MM.1S (cell line): ENCODE data around the gene IRS2.

Source experiments
- DNase-seq: peaks from one replicate; pipeline ENCODE4 v3.0.0-alpha.2; 2015
- H2AFZ ChIP-seq: fragments of 300-600 bp; sonication (generic); 2 replicates; pipeline ENCODE4 v1.6.0; 2016; ENCODE audit warnings: antibody characterized with exemption, low read length
- H3F3A ChIP-seq: fragments of 300-600 bp; sonication (generic); 2 replicates; pipeline ENCODE4 v1.6.1; 2016; ENCODE audit warnings: mild to moderate bottlenecking, antibody characterized with exemption, low read length, moderate library complexity, mixed read lengths; ENCODE audit not compliant: insufficient read depth
- H3K27ac ChIP-seq: fragments of 300-600 bp; sonication (generic); 2 replicates; pipeline ENCODE4 v1.5.1; 2016; ENCODE audit warnings: mild to moderate bottlenecking, low read length
- H3K27me3 ChIP-seq: fragments of 300-600 bp; sonication (generic); replicated peaks from 2 replicates; pipeline ENCODE4 v1.6.0; 2016; ENCODE audit warnings: low read length; ENCODE audit not compliant: insufficient read depth
- H3K36me3 ChIP-seq: fragments of 300-600 bp; sonication (generic); replicated peaks from 2 replicates; pipeline ENCODE4 v1.6.1; 2016; ENCODE audit warnings: mild to moderate bottlenecking, low read length, mixed read lengths; ENCODE audit not compliant: insufficient read depth
- H3K4me1 ChIP-seq: fragments of 300-600 bp; sonication (generic); 2 replicates; pipeline ENCODE4 v1.6.1; 2016; ENCODE audit warnings: low read length, mixed read lengths
- H3K4me2 ChIP-seq: fragments of 300-600 bp; sonication (generic); 2 replicates; pipeline ENCODE4 v1.6.0; 2016; ENCODE audit warnings: low read depth, low read length
- H3K4me3 ChIP-seq: fragments of 300-600 bp; sonication (generic); 2 replicates; pipeline ENCODE4 v1.5.1; 2016; ENCODE audit warnings: low read length, mixed read lengths
- H3K79me2 ChIP-seq: fragments of 300-600 bp; sonication (generic); 2 replicates; pipeline ENCODE4 v1.6.1; 2016; ENCODE audit warnings: mixed run types, low read length, mixed read lengths
- H3K9ac ChIP-seq: fragments of 300-600 bp; sonication (generic); 2 replicates; pipeline ENCODE4 v1.6.1; 2016; ENCODE audit warnings: low read length, mixed read lengths
- H3K9me2 ChIP-seq: fragments of 300-600 bp; sonication (generic); replicated peaks from 2 replicates; pipeline ENCODE4 v1.6.1; 2016; ENCODE audit warnings: mild to moderate bottlenecking, low read length, mixed read lengths; ENCODE audit not compliant: insufficient read depth
- H3K9me3 ChIP-seq: fragments of 300-600 bp; sonication (generic); replicated peaks from 2 replicates; pipeline ENCODE4 v1.6.1; 2016; ENCODE audit warnings: mild to moderate bottlenecking, low read length, mixed read lengths; ENCODE audit not compliant: insufficient read depth
- H4K20me1 ChIP-seq: fragments of 300-600 bp; sonication (generic); 2 replicates; pipeline ENCODE4 v1.6.1; 2016; ENCODE audit warnings: mild to moderate bottlenecking, low read length, moderate library complexity, mixed read lengths; ENCODE audit not compliant: insufficient read depth
- CTCF ChIP-seq: fragments of 300-600 bp; sonication (generic); IDR thresholded peaks from 2 replicates; pipeline ENCODE4 v1.5.1; 2016; ENCODE audit warnings: antibody characterized with exemption, low read length, mixed read lengths
- EZH2 ChIP-seq: fragments of 300-600 bp; sonication (generic); optimal IDR thresholded peaks from 2 replicates; pipeline ENCODE3; 2017; ENCODE audit warnings: low read depth, mild to moderate bottlenecking, antibody characterized with exemption, low read length, mixed read lengths
- EZH2phosphoT487 ChIP-seq: fragments of 300-600 bp; sonication (generic); IDR thresholded peaks from 2 replicates; pipeline ENCODE4 v1.6.1; 2018; ENCODE audit warnings: antibody characterized with exemption, low read length

IRS2 gene

DNA sequence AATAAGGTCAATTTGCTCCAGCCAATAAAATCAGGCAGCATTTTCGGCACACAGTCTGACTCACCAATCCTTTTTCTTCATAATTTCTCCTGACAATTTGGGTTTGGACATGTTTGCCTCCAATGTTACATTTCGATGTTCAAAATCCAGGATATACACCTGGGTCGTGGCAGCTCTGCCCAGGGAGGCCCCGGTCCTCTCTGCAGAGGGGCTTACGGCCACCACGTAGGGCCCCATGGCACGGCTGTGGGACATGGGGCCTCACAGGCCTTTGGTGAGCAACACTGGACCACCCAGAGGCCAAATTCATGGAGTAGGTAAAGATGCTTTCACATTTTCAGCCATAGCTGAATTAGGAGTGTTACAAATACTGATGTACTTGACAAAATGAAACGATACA lies 25.4 kb downstream of the IRS2 start:
- Histone ChIP-seq H3K27ac (no peak overlapping the region), H3K9me3 (no peaks in the 10 kb centered on the region), H3K4me1 (no peaks in the 10 kb centered on the region), H3K79me2 (peaks cover 71% of the 10 kb centered on the region), H3K4me2 (no peak overlapping the region), H3K36me3 (no peaks in the 10 kb centered on the region), H3K9me2 (no peaks in the 10 kb centered on the region), H3K27me3 (no peaks in the 10 kb centered on the region), H3K9ac (no peak overlapping the region), H2AFZ (no peak overlapping the region), H4K20me1 (no peaks in the 10 kb centered on the region), H3K4me3 (no peak overlapping the region), H3F3A (no peaks in the 10 kb centered on the region)
- TF ChIP-seq CTCF (no peak), EZH2phosphoT487 (no peak), EZH2 (no peak)
- no peak for DNase-seq

GRCh38 chr13:109760402-109760801 lies 26.0 kb downstream of the IRS2 start:
- H3K9me3 ChIP-seq: no peaks in the 10 kb centered on the region
- no peaks in the 10 kb centered on the region for H3F3A ChIP-seq
- H3K4me1 ChIP-seq: no peaks in the 10 kb centered on the region
- H3K79me2 ChIP-seq: peaks cover 71% of the 10 kb centered on the region
- H3K27ac ChIP-seq: no peak overlapping the region
- DNase-seq: no peak
- H3K4me2 ChIP-seq: no peak overlapping the region
- H3K9me2 ChIP-seq: no peaks in the 10 kb centered on the region
- H3K36me3 ChIP-seq: 0 out of 2 replicates have a peak, but pooled peaks cover 5% of the 10 kb centered on the region
- no peak for TF ChIP-seq EZH2phosphoT487
- TF ChIP-seq CTCF: no peak
- no peak for TF ChIP-seq EZH2
- H4K20me1 ChIP-seq: no peaks in the 10 kb centered on the region
- no peak overlapping the region for H3K4me3 ChIP-seq
- H3K27me3 ChIP-seq: no peaks in the 10 kb centered on the region
- no peak overlapping the region for H3K9ac ChIP-seq
- no peak overlapping the region for H2AFZ ChIP-seq

DNA sequence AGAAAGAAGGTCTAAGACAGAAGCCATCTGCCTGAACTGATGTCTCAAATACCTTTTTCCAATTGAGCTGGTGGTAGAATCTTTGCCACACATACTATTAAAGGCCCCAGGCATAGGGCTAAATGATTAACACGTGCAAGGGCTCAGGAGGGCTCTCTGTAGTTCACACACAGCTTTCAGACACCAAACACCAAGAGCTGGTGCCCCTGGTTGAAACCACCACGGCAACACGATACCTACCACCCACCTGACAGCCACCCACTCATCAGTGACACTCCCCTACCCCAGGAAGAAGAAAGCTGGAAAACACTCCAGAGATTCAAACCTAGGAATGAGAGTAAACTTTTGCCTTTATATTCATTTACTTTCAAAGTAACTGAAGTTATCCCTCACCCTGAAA lies 26.8 kb downstream of the IRS2 start:
- 0 out of 2 replicates have a peak, but pooled peaks cover 12% of the 10 kb centered on the region for H3K36me3 ChIP-seq

More for the DNA sequence above, 26.8 kb downstream of the IRS2 start:
- Histone ChIP-seq H3K9me3 (no peaks in the 10 kb centered on the region), H3K79me2 (peaks cover 64% of the 10 kb centered on the region), H2AFZ (no peak overlapping the region), H3K4me2 (no peak overlapping the region), H4K20me1 (no peaks in the 10 kb centered on the region), H3K9ac (no peak overlapping the region), H3F3A (no peaks in the 10 kb centered on the region), H3K9me2 (no peaks in the 10 kb centered on the region), H3K27me3 (no peaks in the 10 kb centered on the region), H3K4me3 (no peak overlapping the region), H3K4me1 (no peaks in the 10 kb centered on the region), H3K27ac (no peak overlapping the region)
- DNase-seq: no peak
- TF ChIP-seq EZH2 (no peak), CTCF (no peak), EZH2phosphoT487 (no peak)
